SK-N-SH (cell line): Measurements from ENCODE around the gene ATP5PD.

Source experiments
- GABPA ChIP-seq: IDR thresholded peaks from 2 replicates; pipeline ENCODE4 v1.4.0; 2012; ENCODE audit warnings: low read depth, mild to moderate bottlenecking
- POLR2AphosphoS5 ChIP-seq: IDR thresholded peaks from 2 replicates; pipeline ENCODE4 v1.6.1; 2012; ENCODE audit warnings: low read depth, low read length
- RAD21 ChIP-seq: IDR thresholded peaks from 2 replicates; pipeline ENCODE4 v1.6.1; 2012; ENCODE audit warnings: mild to moderate bottlenecking, low read length
- RXRA ChIP-seq: IDR thresholded peaks from 2 replicates; pipeline ENCODE4 v1.4.0; 2012; ENCODE audit warnings: low read depth, mild to moderate bottlenecking, borderline replicate concordance
- TCF12 ChIP-seq: IDR thresholded peaks from 2 replicates; pipeline ENCODE4 v1.4.0; 2012
- TF ChIP-seq, protein P1 (sequence below): IDR thresholded peaks from 2 replicates; pipeline ENCODE4 v1.4.0; 2012; ENCODE audit warnings: low read depth, borderline replicate concordance
- TF ChIP-seq, protein P2 (sequence below): fragments of 200-600 bp; sonication (generic); IDR thresholded peaks from 2 replicates; pipeline ENCODE4 v1.6.1; 2017; ENCODE audit warnings: antibody characterized with exemption, mild to moderate bottlenecking, moderate library complexity

GRCh38 chr17:75034236-75034908 is 12.4 kb downstream of the ATP5PD start:
- TF ChIP-seq, protein P1, sequence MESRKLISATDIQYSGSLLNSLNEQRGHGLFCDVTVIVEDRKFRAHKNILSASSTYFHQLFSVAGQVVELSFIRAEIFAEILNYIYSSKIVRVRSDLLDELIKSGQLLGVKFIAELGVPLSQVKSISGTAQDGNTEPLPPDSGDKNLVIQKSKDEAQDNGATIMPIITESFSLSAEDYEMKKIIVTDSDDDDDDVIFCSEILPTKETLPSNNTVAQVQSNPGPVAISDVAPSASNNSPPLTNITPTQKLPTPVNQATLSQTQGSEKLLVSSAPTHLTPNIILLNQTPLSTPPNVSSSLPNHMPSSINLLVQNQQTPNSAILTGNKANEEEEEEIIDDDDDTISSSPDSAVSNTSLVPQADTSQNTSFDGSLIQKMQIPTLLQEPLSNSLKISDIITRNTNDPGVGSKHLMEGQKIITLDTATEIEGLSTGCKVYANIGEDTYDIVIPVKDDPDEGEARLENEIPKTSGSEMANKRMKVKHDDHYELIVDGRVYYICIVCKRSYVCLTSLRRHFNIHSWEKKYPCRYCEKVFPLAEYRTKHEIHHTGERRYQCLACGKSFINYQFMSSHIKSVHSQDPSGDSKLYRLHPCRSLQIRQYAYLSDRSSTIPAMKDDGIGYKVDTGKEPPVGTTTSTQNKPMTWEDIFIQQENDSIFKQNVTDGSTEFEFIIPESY: peak; percentile 28; the same call in 1 of the 2 replicates
- TF ChIP-seq, protein P2, sequence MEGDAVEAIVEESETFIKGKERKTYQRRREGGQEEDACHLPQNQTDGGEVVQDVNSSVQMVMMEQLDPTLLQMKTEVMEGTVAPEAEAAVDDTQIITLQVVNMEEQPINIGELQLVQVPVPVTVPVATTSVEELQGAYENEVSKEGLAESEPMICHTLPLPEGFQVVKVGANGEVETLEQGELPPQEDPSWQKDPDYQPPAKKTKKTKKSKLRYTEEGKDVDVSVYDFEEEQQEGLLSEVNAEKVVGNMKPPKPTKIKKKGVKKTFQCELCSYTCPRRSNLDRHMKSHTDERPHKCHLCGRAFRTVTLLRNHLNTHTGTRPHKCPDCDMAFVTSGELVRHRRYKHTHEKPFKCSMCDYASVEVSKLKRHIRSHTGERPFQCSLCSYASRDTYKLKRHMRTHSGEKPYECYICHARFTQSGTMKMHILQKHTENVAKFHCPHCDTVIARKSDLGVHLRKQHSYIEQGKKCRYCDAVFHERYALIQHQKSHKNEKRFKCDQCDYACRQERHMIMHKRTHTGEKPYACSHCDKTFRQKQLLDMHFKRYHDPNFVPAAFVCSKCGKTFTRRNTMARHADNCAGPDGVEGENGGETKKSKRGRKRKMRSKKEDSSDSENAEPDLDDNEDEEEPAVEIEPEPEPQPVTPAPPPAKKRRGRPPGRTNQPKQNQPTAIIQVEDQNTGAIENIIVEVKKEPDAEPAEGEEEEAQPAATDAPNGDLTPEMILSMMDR: peak; percentile 49
- no peak for TF ChIP-seq POLR2AphosphoS5
- no peak for TF ChIP-seq RAD21
- TF ChIP-seq TCF12: peak; percentile 4; the same call in 1 of the 2 replicates
- TF ChIP-seq RXRA: no peak
- TF ChIP-seq GABPA: 0 out of 2 replicates have a peak, but pooled peaks have one; percentile 10
